ENCODE data around the gene ZAR1L. TPM values are rescaled to one million over a fixed set of nuclear protein-coding genes. Genes with fewer than 3 reads are reported as not detected.

Gene ZAR1L
- total and polyA plus RNA-seq, 9 of the 15 experiments (the other 6 are each of a cell fraction or from before 2014, with no cell fraction given): not detected

GRCh38 chr13:32340914-32341313 lies 25.8 kb upstream of the ZAR1L start (continued):
- TF ChIP-seq, protein P1, sequence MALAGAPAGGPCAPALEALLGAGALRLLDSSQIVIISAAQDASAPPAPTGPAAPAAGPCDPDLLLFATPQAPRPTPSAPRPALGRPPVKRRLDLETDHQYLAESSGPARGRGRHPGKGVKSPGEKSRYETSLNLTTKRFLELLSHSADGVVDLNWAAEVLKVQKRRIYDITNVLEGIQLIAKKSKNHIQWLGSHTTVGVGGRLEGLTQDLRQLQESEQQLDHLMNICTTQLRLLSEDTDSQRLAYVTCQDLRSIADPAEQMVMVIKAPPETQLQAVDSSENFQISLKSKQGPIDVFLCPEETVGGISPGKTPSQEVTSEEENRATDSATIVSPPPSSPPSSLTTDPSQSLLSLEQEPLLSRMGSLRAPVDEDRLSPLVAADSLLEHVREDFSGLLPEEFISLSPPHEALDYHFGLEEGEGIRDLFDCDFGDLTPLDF (CRISPR knock-in tag; IDR thresholded peaks at IDR 0.05): no peak
- TF ChIP-seq, protein P2, sequence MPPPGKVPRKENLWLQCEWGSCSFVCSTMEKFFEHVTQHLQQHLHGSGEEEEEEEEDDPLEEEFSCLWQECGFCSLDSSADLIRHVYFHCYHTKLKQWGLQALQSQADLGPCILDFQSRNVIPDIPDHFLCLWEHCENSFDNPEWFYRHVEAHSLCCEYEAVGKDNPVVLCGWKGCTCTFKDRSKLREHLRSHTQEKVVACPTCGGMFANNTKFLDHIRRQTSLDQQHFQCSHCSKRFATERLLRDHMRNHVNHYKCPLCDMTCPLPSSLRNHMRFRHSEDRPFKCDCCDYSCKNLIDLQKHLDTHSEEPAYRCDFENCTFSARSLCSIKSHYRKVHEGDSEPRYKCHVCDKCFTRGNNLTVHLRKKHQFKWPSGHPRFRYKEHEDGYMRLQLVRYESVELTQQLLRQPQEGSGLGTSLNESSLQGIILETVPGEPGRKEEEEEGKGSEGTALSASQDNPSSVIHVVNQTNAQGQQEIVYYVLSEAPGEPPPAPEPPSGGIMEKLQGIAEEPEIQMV (tag; conservative IDR thresholded peaks at IDR 0.05; ENCODE audit: low read depth): no peak
- TF ChIP-seq ARNT (IDR thresholded peaks at IDR 0.05): no peak
- no peak for TF ChIP-seq TAF15 (IDR thresholded peaks at IDR 0.05; ENCODE audit: low read depth, low read length)
- no peak for TF ChIP-seq BCOR (IDR thresholded peaks at IDR 0.05)
- TF ChIP-seq NFE2 (IDR thresholded peaks at IDR 0.05; ENCODE audit: low read depth): peak; percentile 25; the same call in 1 of the 2 replicates
- TF ChIP-seq MCM3 (IDR thresholded peaks at IDR 0.05): no peak
- TF ChIP-seq ZNF780A (CRISPR knock-in tag; IDR thresholded peaks at IDR 0.05): no peak
- TF ChIP-seq HLTF (IDR thresholded peaks at IDR 0.05): no peak
- TF ChIP-seq TFAM (CRISPR knock-in tag; conservative IDR thresholded peaks at IDR 0.05): no peak

DNA sequence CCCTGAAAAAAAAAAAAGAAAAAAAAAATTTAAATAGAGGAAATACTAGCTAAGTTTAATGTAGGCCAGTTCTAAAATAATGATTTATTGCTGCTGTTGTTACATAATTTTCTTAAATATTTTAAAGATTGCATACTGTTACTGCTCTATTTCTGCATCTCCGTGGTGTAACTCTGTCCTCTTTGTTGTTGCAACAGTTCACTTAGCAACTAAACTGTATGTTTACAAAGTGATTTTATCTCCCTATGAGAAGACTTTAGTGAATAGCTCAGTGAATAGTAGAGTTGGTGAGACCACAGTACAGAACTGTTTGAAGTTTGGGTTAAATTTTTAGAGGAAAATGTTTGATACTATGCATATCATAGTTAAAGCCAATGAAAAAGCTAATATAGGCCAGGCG lies 19.5 kb upstream of the ZAR1L start:
- ATAC-seq: no peak
- CTCF ChIA-PET (ENCODE audit: low intra/inter-chr PET ratio): no interaction called here
- no TSS peak for BruUV-seq (replicated peaks)
- Histone ChIP-seq H3K27ac (ENCODE audit: extremely low read depth, low read depth, low read length) (no peak overlapping the region), H3K4me2 (ENCODE audit: insufficient read depth, low read length) (no peak overlapping the region), H4K20me1 (replicated peaks; ENCODE audit: control insufficient read depth, insufficient read depth, low read length) (no peaks in the 10 kb centered on the region), H3K4me1 (replicated peaks in 1 of 2; ENCODE audit: control insufficient read depth in 2 of 2, insufficient read depth in 2 of 2, low read length in 2 of 2) (no peaks in the 10 kb centered on the region), H3K9ac (ENCODE audit: insufficient read depth in 1 of 2, low read depth in 2 of 2, low read length in 2 of 2) (no peak overlapping the region), H3K4me3 (no peak overlapping the region), H3K27me3 (ENCODE audit: control insufficient read depth in 2 of 2, insufficient read depth in 2 of 2, low read length in 2 of 2) (no peaks in the 10 kb centered on the region), H2AFZ (ENCODE audit: low read depth, low read length) (no peak overlapping the region), H3K79me2 (ENCODE audit: control insufficient read depth, insufficient read depth, low read length) (no peaks in the 10 kb centered on the region), H3K9me1 (ENCODE audit: control insufficient read depth, insufficient read depth, low read length) (no peaks in the 10 kb centered on the region), H3K36me3 (ENCODE audit: control insufficient read depth, insufficient read depth, low read length) (peaks cover 57% of the 10 kb centered on the region), H3K9me3 (replicated peaks; ENCODE audit: control insufficient read depth, insufficient read depth, low read depth, low read length) (peaks cover 6% of the 10 kb centered on the region; the same call in 1 of the 2 replicates)
- DNase-seq (ENCODE audit: extremely low read depth in 1 of 4, low spot score in 3 of 4): no peak
- intact Hi-C loops (cut with micrococcal nuclease): no loop called here
- FAIRE-seq: no peak
- 100% methylated on average over 2 of the region's 2 CpGs for whole genome bisulfite sequencing (ENCODE audit: insufficient coverage, low coverage, missing lambda C conversion rate)
- POLR2A ChIA-PET: interaction anchor here (1.2 kb wide), 1 partner anchor 19 kb away, joined by 4 read pairs; the partner anchor contains the start of gene BRCA2
- in situ Hi-C loops (cut with MboI): no loop called here
- TF ChIP-seq SMARCB1 (IDR thresholded peaks at IDR 0.05; ENCODE audit: insufficient read length, low read depth): no peak
- TF ChIP-seq MBD2 (IDR thresholded peaks at IDR 0.05; ENCODE audit: borderline replicate concordance, low read depth): no peak
- no peak for TF ChIP-seq POLR2G (IDR thresholded peaks at IDR 0.05; ENCODE audit: low read depth, low read length)
- TF ChIP-seq ZNF785 (CRISPR knock-in tag; IDR thresholded peaks at IDR 0.05): no peak
- TF ChIP-seq NR2C1 (IDR thresholded peaks at IDR 0.05): no peak
- no peak for TF ChIP-seq NR2C1 (tag; IDR thresholded peaks at IDR 0.05)
- no peak for TF ChIP-seq SIN3B (IDR thresholded peaks at IDR 0.05; ENCODE audit: low read depth)
- TF ChIP-seq ZNF830 (CRISPR knock-in tag; IDR thresholded peaks at IDR 0.05): no peak
- TF ChIP-seq KDM5B (IDR thresholded peaks at IDR 0.05; ENCODE audit: insufficient replicate concordance, low read depth, low read length): no peak
- TF ChIP-seq CREB1 (IDR thresholded peaks at IDR 0.05): no peak
- no peak for TF ChIP-seq CREB1 (CRISPR knock-in tag; IDR thresholded peaks at IDR 0.05)
- no peak for TF ChIP-seq FOS (IDR thresholded peaks at IDR 0.05; ENCODE audit: extremely low read depth, insufficient read length)
- no peak for TF ChIP-seq XRCC5 (IDR thresholded peaks at IDR 0.05; ENCODE audit: low read depth, low read length)
- no peak for TF ChIP-seq PTRF (tag; IDR thresholded peaks at IDR 0.05)
- TF ChIP-seq ELF2 (CRISPR knock-in tag; IDR thresholded peaks at IDR 0.05): no peak

Measured in K562 (cell line).